Activated T-helper 9 cell treated with anti-CD3 and anti-CD28 coated beads, Interleukin-2, amount 50 U/mL, for 16 hours (primary cell): ENCODE data around the gene ABHD12.

Experiments used
- DNase-seq: peaks from one replicate; pipeline ENCODE4 v3.0.0-alpha.2; 2020; ENCODE audit warnings: low read depth

Gene ABHD12

DNA sequence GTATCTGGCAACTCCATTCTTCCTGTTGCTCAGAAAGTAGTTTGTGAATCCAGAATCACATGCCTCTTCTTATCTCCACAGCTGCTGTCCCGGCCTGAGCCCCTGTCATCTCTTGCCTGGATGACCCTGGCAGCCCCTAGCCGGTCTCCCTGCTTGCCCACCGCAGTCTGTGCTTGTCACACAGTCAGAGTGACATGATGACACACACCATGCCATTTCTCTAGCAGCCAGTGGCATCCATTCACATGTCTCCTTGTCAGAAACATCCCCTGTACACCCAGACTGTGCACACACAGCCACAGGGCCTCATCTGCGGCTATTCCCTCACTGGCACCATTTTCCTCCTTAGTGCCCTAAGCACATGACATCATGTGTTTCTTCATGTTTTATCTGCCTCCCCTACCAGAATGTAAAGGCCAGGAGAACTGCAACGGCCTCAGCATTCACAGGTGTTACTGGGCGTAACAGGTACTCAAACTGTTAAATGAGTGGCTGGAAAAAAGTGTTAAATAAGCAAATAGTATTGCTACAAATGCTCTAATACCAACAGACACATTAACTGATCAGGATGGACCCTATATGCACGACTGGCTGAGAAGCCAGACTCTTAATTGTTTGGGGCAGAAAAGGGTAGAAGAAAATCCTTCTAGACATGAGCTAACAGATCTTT is 9.6 kb downstream of the ABHD12 start:
- no peak for DNase-seq

DNA sequence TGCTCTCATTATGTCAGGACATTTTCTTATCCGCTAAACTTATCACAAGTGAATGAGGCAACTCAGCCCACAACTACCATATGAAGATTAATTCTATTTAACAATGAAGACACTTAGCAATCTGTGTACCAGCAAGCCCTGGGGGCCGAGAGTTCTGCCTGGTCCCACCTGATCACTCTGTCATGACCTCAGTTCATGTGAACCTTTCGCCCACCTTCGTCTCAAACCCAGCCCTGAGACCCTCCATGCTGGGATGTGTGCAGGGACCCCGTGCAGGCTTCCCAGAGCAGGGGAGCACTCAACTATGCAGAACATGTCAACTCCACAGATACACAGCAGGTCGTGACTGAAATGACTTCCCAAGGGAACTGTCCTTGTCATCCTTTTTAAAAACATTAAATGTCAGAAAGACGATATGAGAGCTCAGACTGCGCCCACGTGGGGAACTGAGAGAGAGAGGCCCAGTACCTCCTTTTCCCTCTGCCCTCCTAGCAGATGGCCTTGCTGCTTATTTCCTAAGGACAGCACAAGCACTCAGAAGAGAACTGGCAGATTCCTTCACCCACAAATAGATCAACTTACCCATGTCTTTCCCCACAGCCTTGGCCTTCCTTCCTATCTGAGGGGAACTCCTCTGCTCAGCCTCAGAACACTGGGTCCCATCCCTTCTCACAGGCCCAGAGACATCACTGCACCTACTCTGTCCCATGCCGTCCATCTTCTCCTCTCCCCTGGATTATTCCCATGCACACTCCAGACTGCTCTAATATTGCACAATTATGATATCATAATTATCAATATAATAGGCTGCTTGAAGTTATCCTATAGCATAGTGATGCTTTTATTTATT is 11.5 kb downstream of the ABHD12 start:
- no peak for DNase-seq

GRCh38 chr20:25378189-25378883 is 12.3 kb downstream of the ABHD12 start:
- DNase-seq: no peak

GRCh38 chr20:25376886-25377285 is 13.7 kb downstream of the ABHD12 start:
- no peak for DNase-seq

DNA sequence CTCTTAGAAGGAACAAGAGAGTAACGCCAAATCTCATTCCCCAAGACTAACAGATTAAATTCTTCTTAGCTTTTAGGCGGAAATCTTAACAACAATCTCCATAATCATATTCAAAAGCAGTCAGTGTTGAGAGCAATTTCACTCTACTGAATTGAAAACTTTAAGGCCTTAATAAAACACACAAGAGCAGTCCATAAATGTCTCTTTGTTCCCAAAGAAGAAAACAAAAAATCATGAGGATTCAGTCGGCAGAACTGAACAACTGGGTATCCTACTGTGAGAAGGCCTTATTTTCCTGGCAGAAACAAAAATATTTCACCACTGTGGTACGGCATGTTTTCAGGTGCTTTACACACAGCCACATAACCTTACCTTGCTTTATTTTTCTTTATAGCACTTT is 14.4 kb downstream of the ABHD12 start:
- no peak for DNase-seq

GRCh38 chr20:25374842-25375241 is 15.8 kb downstream of the ABHD12 start:
- no peak for DNase-seq

DNA sequence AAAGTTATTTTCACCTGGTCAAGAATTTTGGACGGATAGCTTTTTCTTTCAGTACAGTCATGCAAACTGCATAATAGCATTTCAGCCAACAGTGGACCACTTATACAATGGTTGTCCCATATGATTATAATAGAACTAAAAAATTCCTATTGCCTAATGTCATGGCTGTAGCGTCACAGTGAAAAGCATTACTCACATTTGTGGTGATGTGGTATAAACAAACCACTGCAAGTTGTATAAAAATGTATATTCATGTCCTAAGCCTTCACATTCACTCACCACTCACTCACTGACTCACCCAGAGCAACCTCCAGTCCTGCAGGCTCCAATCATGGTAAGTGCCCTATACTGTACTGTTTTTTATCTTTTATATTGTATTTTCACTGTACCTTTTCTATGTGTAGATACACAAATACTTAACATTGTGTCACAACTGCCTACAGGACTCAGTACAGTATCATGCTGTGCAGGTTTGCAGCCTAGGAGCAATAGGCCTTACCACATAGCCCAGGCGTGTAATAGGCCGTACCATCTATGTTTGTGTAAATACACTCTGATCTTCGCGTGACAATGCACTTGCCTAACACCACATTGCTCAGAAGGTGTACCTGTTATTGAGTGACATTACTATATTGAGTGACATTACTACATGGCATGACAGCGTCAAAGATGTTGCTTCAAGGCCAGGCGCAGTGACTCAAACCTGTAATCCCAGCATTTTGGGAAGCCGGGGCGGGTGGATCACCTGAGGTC is 17.9 kb downstream of the ABHD12 start:
- DNase-seq: no peak

DNA sequence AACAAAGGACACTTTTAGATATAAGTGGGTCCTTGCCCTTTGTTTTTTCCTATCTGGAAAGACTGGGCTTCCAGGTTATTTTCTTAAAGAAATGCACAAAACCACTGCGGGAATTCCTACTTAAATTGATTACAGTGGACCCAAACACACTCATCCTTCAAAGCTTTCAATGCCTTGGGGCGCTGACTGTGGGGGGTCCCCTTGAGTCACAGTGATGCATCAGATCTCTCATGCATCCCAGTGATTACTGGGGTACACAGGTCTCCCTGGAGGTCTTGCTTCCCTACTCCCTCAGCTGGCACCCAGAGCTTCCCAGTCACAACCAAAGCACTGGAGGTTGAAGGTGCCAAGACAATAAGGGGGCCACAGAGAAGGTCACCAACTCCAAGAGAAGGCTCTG is 20.7 kb downstream of the ABHD12 start:
- no peak for DNase-seq

DNA sequence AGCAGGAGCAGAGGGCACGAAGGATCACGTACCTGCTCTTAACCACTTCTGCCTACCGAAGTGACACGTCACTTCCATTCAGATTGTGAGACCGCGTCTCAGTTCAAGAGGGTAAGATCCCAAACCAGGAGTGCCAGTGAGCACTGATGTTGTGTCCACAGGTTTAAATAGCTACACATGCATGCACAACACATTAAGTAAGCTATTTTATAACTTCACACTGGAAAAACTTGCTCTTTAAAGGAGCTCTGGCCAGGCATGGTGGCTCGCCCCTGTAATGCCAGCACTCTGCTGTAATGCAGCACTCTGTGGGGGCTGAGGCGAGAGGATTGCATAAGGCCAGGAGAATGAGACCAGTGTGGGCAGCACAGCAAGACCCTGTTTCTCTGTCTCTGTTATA is 21.1 kb downstream of the ABHD12 start:
- no peak for DNase-seq

DNA sequence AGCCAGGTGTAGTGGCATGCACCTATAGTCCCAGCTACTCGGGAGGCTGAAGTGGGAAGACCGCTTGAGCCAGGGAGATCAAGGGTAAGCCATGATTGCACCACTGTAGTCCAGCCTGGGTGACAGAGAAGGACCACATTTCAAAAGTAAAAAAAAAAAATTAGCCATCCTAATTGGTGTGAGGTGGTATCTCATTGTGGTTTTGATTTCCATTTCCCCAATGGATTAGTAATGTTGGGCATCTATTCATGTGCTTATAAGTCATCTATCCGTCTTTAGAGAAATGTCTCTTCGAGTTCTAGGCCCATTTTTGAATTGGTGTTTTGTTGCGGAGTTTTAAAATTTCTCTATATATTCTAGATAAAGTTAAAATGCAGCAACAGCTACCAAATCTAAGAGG is 21.7 kb downstream of the ABHD12 start:
- DNase-seq: no peak

DNA sequence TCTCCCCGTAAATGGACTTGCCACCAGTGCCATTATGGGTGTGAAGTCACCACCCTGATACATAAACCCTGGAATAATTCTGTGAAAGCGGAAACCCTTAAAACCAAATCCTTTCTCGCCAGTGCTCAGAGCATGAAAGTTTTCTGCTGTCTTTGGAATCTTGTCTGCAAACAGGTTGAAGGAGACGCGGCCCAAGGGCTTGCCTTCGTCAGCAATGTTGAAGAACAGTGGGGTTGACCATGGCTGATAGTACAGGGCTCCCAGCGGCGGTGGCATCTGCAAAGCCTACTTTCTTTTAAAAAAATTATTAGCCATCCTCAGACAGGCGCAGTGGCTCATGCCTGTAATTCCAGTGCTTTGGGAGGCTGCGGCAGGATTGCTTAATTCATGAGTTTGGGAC is 22.1 kb downstream of the ABHD12 start:
- no peak for DNase-seq

DNA sequence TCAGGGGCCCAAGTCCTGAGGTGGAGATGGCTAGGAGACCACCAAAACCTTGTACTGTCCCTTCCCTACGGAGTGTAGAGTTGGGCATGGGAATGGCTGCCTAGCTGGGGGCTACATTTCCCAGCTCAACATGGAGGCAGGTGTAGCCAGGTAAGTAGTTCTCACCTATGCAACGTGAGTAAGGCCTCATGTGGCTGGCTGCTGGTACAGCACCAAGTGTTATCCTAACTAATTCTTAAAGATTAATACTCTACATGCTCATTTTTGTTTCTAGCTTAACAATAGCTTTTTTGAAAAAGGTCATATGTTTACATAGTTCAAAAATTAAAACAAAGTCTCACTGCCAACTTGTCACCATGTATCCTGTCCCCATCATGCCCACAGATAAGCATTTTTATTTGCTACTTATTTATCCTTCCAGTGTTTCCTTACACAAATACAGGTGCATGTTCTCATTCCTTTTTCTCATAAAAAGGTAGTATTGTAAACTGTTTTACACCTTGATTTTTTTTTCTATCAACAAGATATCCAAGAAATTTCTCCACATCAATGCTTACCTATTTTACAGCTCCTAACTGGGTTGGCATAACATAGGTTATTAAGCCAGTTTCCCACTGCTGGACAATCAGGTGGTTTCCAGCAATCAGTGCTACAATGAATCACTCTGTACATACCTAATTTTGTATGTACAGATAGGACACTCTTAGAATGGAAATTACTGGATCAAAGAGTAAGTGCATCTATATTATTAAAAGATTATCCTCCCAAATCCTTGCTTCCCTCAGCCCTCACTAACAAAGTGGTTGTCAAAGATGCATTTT is 25.5 kb downstream of the ABHD12 start:
- no peak for DNase-seq

DNA sequence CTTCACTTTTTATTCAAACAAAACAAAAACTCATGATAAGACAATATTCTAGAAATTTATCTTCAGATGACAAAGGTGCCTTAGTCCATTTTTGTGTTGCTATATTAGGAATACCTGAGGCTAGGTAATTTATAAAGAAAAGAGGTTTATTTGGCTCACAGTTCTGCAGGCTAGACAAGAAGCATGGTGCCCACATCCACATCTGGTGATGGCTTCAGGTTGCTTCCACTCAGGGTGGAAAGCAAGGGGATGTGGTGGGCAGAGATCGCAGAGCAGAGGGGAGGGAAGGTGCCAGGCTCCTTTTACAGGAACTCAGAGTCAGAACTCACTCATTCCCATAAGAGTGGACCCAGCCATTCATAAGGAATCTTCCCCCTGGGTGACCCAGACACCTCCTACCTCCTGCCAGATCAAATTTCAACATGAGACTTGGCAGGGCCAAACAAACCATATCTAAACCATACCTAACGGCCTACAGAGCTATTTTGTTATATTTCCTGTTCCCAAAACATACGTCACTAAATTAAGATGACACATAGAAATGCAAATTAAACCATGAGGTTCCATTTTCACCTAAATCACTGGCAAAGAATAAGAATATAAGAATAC is 26.4 kb downstream of the ABHD12 start:
- DNase-seq: no peak

DNA sequence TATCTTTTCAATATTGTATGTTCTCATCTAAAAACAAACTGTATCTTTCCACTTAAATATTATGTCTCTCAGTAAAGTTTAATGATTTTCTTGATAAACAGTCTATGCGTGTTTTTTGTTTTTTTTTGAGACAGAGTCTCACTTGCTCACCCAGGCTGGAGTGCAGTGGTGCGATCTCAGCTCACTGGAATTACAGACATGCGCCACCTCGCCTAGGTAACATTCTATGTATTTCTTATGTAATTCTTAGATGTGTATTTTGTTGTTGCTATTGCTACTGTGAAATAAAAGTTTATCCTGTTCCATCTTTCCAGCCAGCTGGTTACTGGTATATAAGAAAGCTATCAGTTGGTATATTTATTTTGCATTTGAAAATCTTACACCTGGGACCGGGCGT is 29.4 kb downstream of the ABHD12 start:
- DNase-seq: no peak

DNA sequence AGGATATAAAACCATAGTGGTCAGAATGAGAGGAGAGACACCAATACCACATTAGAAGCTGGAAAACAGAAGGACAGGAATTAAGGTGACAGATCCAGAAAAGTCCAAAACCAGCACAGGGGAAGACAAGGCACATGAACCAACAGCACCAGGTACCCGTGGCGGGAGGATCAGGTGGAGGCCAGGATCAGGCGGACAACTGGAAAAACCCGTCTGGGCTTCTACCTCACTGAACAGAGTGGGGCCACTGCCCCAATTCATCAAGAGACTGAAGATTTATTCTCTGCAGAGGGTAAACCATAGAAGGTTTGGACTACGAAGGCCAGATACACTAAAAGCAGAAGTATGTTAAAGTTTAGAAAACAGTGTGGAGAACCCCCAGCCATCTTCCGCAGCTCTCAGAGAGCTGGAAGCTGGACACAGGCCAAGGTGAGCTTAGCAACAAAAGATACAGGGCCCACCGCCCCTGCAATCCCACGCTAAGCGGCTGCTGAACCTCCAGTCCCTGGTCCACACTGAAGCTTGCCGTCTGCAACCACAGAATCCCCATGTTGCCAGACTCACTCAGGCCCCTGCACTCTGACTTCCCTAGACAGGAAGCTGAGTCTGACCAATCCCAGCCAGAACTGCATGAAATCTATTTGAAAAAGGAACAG is 29.9 kb downstream of the ABHD12 start:
- DNase-seq: no peak

DNA sequence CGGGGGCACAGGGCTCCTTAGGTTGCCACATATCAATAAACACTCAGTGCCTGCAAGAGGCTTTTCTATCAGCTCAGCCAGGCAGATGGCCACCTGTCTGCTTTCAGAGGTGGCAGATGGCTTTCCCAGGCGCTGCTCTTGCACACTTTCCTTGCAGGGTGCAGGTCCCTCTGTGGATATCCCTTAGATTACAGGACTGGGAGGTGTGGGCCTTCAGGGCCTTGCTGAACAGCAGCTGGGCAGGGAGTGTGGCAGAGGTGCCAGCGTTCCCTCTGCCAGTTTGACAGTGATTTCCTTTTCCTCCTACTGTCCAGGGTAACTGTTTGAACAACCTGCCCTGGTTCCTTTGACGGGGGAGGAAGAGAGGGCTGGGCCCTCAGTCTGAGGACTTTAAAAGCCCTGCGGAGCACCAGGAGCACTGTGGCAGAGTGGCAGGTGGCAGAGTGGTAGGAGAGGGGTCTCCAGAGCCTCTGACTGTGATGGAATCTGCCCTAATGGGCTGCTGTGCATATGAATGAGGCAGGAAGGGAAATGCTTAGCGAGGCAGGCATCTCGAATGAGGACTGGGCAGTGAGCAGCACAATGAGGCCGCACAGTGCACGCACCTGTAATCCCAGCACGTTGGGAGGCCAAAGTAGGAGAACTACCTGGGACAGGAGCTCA is 34.2 kb downstream of the ABHD12 start:
- no peak for DNase-seq

DNA sequence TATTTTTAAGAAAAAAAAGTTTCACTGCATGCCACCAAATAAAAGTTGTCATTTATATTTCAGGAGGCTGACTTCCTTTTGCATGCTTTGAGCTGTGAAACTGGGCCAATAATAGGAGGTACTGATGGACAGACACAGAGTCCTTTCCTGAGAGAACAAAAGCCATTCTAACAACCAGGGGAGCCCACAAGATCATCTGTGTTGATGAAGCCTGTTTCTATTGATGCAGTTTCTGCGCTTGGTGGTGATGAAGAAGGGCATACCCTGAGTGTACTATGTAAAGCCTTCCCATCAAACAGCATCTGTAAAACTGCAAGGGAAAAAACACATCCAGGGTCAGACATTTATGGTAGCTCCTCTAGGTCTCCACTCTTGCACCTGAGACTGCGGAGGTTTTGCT is 34.8 kb downstream of the ABHD12 start:
- DNase-seq: no peak

DNA sequence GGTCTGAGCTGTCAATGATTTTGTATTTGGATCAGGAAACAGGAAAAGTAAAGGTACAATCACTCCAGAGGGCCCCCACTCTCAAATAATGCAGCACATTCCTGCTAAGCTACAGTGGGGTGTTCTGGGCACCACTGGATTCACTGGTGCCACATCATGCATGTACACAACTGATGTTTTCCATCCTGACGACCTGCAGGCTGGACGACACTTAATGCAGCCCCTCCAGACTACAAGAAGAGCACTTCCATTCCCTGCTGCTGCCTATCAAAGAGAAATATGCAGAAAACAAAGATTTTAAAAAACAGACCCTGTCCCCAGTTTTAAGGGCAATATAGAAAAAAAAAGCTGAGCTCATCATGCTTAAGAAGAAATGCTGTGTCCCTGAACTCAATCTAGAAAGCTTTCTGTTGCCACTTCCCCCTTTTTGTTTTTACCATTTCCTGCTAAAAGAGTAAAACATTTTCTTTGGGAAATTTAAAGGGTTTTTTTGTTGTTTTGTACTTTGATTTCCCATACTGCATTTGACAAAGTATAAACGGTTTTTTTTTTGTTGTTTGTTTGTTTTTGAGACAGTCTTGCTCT is 35.5 kb downstream of the ABHD12 start:
- no peak for DNase-seq
